Stimulated activated CD4-positive, alpha-beta T cell treated with anti-CD3 and anti-CD28 coated beads, Interleukin-4, amount 100 ng/mL, for 48 hours (primary cell): ENCODE data around the gene TMEM198.

Experiments used
- DNase-seq, 2 donors: peaks; one replicate each; pipeline ENCODE4 v3.0.0-alpha.2; 2020; ENCODE audit warnings: low read depth in 2 of 2

Gene TMEM198

GRCh38 chr2:219526320-219527075, 17.3 kb upstream of the TMEM198 start:
- no peak for DNase-seq

DNA sequence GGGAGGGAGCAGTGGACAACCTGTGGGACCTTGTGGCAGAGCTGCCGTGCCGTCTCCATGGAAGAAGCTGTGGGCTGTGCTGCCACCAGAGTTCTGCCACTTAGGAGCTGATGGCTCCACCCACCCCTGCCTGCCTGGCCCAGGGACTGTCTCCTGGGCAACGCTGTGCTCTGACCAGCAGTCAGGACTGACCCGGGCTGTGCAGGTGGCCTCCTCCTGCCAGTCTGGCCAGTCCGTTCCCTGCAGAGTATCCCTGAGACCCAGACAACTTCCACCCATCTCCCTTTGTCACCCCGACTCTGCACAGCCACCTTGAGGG, 16.8 kb upstream of the TMEM198 start:
- no peak for DNase-seq

GRCh38 chr2:219527472-219527871, 16.4 kb upstream of the TMEM198 start:
- DNase-seq: no peak

- peak; percentile 79 to 87 for DNase-seq
These were observed 13.5 kb upstream of the TMEM198 start for GRCh38 chr2:219530048-219530963.

DNA sequence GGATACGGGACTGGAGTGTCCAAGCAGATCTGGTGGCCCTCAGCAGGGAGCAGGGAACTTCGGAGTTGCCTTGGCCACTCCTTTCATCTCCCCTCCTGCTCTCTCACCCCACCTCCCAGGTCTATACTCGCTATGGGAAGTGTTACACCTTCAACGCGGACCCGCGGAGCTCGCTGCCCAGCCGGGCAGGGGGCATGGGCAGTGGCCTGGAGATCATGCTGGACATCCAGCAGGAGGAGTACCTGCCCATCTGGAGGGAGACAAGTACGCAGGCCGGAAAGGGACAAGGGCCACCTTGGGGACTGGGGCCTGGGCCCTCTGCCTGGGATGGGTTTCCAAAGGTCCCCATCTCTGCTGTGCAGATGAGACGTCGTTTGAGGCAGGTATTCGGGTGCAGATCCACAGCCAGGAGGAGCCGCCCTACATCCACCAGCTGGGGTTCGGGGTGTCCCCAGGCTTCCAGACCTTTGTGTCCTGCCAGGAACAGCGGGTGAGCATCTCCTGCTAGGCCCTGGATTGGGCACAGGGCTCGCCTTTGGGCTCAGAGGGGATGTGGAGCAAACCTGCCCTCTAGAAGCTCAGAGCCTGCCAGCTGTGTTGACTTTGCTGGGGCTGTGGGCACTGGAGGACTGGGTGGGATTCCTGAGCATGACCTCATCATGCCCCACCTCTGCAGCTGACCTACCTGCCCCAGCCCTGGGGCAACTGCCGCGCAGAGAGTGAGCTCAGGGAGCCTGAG, 12.0 kb upstream of the TMEM198 start:
- no peak for DNase-seq

GRCh38 chr2:219532378-219532649, 11.5 kb upstream of the TMEM198 start:
- DNase-seq: no peak

DNA sequence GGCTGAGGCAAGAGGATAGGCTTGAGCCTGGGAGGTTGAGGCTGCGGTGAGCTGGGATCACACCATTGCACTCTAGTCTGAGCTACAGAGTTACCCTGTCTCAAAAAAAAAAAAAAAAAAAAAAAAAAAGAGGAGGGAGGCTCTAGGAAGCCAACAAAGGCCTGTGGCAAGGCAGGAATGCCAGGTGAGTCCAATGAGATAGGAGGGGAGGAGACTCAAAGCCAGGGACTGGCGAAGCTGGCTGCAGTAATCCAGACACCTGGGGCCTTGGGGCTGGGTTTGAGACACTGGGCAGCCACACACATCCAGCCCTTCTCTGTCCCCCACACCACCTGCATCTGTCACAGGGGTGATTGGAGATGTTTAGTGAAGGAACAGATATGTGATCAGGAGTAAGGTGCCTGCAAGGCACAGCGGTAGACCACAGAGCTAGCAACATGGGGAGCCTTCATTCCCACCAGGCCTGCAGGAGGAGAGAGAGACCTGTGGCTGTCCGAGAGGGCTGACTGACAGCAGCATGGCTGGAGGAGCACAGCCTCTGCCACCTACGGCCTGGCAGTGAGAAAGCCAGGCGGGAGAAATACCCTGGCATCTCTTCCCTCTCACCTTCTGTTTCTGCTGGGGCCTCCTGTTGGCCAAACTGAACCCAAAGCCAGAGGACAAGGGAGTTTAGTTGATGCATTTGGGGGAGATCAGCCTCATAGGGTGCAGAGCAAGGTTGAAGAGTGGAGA, 9.7 kb upstream of the TMEM198 start:
- DNase-seq: no peak

DNA sequence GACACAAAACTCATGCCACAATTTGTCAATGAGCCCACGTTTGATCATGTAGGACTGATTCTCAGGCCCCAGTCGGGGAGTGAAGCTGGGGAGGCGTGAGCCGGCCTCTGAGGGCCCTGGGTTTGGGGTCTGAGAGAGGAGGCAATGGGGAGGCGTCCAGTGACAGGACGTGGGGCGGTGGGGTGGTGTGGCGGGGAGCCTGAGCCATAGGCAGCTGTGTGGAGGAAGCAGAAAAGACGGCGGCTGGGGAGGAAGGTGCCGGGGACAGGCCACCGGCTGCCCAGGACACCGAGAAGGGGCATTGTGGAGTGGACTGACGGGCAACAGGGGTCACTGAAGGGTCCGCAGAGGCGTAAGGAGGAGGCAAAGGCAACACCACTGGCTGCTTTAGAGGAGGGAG, 7.4 kb upstream of the TMEM198 start:
- DNase-seq: no peak

DNA sequence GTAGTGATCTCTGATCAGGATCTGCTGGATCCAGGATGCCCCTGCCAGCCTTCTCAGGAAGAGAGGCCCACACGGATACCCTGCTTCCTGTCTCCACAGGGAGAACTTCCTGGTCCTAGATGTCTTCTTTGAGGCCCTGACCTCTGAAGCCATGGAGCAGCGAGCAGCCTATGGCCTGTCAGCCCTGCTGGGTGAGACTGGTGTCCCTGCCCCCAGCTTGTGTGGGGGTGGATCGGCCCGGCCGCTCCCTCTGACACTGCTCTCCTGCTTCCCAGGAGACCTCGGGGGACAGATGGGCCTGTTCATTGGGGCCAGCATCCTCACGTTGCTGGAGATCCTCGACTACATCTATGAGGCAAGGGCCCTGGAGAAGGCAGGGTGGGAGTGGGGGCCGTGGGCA, 6.9 kb upstream of the TMEM198 start:
- no peak for DNase-seq

DNA sequence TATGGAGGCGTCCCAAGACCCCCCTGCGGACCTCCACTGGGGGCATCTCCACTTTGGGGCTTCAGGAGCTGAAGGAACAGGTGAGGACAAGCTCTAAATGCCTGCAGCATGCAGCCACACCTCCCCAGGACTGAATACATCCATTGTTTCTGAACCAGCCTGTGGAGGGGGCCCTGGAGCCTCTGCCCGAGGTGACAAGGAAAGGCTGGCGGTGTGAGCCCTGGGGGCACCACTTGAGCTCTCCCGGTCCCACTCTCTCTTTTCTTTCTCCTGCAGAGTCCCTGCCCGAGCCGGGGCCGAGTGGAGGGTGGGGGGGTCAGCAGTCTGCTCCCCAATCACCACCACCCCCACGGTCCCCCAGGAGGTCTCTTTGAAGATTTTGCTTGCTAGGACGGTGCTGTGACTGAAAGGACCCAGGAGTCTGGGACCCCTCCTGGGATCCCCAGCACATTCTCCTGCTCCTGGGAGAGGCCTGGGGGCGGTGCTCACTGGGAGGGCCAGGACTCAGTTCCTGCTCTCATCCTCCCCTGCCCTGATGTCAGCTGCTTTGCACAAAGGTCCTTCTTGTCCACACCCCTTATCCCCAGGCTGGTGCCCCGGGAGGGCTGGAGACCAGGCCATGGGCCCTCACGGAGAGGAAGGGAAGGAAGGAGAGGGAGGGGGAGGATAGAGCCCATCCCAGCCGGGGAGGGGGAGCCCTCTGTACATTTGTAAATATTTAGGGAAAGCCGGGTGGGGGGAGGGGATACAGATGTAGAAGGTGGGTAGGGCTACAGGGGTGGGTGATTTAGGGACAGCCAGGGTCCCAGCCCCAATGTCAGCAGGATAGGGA, 6.0 kb upstream of the TMEM198 start:
- no peak for DNase-seq

GRCh38 chr2:219538504-219538951, 5.3 kb upstream of the TMEM198 start:
- no peak for DNase-seq

- no peak for DNase-seq
These were observed 4.7 kb upstream of the TMEM198 start for GRCh38 chr2:219538956-219539788.

DNA sequence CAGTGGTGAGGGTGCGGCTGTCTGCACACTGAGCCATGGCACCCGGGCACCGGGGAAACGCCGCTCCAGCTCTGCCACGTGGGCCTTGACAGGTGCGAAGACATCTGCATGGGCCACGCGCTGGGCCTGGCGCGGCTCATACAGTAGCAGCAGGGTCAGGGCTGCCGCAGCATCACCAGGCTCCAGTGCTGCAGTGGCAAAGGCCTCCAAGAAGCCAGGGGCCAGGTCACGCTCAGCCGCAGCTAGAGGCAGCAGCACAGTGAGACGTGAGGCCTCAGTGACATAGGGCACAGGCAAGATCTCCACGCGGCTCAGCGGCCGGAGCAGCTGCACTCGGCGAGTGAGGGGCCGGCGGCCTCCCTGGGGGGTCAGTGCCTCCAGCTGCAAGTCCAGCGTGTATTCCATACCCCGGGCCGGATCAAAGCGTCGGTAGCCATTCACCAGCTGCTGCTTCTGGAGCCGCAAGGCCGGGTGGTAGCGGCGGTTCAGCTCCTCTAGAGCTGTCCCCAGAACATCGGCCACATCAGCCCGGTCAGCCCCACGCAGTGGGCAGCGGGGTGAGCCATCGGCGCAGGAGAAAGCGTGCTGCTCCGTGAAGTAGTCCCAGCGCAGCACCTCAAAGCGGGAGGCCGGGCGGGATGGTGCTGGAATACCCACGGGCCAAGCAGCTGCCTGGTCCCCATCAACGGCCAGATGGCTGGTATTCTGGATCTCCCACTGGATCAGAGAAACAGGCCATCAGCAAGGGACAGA, 3.7 kb upstream of the TMEM198 start:
- DNase-seq: no peak

- DNase-seq: no peak
These were observed 2.9 kb upstream of the TMEM198 start for GRCh38 chr2:219540784-219541504.

DNA sequence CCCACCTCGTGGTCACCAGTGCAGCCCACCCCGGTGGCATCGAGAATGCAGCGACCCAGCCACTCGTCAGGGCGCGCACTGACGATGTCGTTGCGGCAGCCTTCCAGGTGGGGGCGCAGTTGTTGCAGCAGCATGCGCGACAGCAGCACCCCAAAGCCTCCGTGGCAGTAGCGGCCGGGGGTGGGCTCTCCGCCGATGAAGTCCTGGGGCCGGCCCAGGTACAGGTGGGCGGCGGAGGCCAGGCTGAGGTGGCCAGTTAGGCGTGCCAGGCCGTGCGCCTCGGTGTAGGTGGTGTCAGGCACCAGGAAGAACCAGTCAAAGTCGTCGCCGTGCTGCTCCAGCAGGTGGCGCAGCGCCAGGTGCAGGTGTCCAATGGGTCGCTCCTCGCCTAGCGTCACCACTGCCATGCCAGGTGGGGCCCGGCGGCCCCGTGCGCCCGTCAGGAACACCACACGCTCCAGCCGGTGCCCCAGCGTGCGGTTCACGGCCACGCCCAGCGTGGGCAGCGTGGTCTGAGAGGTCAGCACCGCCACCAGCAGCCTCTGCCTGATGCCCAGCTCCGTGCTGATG, 2.1 kb upstream of the TMEM198 start:
- DNase-seq: peak; percentile 84

- no peak for DNase-seq
These were observed 765 bp upstream of the TMEM198 start for GRCh38 chr2:219542931-219543595.

DNA sequence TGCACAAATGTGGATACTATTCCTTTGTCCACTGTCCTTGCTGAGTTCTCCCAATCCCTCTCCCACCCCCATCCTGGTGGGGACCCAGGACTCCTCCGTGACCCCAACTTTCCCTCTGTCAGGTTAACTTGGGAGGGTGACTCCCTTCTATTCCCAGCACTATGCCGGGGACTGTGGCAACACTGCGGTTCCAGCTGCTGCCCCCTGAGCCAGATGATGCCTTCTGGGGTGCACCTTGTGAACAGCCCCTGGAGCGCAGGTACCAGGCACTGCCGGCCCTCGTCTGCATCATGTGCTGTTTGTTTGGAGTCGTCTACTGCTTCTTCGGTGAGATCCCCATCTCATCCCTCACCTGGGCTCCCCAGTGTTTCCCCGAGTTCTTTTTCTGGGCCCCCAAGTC, 739 bp downstream of the TMEM198 start:
- DNase-seq: no peak
